SU-DHL-6 (cell line): ENCODE results near the gene ARMCX1.

Source experiments
- CTCF ChIP-seq: fragments of 200-600 bp; sonication (generic); IDR thresholded peaks from one replicate; pipeline ENCODE4 v1.5.1; 2017; ENCODE audit warnings: antibody characterized with exemption, mild to moderate bottlenecking, low read length, moderate library complexity; ENCODE audit not compliant: insufficient read depth, poor library complexity, severe bottlenecking
- EZH2phosphoT487 ChIP-seq: fragments of 200-600 bp; sonication (generic), shearing (Covaris generic); conservative IDR thresholded peaks from 2 replicates; pipeline ENCODE4 v1.6.1; 2018; ENCODE audit warnings: mild to moderate bottlenecking, antibody characterized with exemption, low read length, moderate library complexity, mixed read lengths

GRCh38 chrX:101507986-101508385 is 42.4 kb upstream of the ARMCX1 start:
- TF ChIP-seq CTCF: no peak
- no peak for TF ChIP-seq EZH2phosphoT487
